Breast epithelium (tissue), 3 donors: ENCODE data around the gene NAALAD2.

ENCODE experiments used
- CTCF ChIP-seq, 3 donors: fragments of 450-650 bp; IDR thresholded peaks; one replicate each; pipeline ENCODE4 v1.5.1; 2016 to 2017; ENCODE audit warnings: antibody characterized with exemption in 3 of 3, mild to moderate bottlenecking in 3 of 3, moderate library complexity in 3 of 3
- POLR2A ChIP-seq: fragments of 450-650 bp; IDR thresholded peaks from one replicate; pipeline ENCODE4 v1.6.1; 2016; ENCODE audit warnings: antibody characterized with exemption, mild to moderate bottlenecking, moderate library complexity

DNA sequence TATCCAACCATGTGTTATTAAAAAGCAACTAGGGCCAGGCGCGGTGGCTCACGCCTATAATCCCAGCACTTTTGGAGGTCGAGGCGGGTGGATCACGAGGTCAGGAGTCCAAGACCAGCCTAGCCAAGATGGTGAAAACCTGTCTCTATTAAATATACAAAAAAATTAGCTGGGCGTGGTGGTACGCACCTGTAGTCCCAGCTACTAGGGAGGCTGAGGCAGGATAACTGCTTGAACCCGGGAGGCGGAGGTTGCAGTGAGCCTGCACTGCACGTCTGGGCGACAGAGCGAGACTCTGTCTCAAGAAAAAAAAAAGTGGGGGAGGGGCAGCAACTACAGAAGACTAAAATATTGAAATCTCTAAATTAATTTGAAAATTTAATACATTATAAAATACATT is 69.9 kb downstream of the NAALAD2 start:
- TF ChIP-seq CTCF (IDR thresholded peaks at IDR 0.05) (no peak), POLR2A (no peak)
